GM19468 (cell line): Measurements from ENCODE around the gene RAB10.
A peak's percentile ranks its signal among the peaks of the same experiment; 100 is the strongest.

Experiments
- ATAC-seq: cut with Tn5 transposase; IDR thresholded peaks from one replicate; pipeline ENCODE4 v1.9.1; 2021; ENCODE audit warnings: mild to moderate bottlenecking, moderate library complexity, moderate number of reproducible peaks; ENCODE audit not compliant: unreplicated experiment; ENCODE audit errors: extremely low read depth

The RAB10 gene

DNA sequence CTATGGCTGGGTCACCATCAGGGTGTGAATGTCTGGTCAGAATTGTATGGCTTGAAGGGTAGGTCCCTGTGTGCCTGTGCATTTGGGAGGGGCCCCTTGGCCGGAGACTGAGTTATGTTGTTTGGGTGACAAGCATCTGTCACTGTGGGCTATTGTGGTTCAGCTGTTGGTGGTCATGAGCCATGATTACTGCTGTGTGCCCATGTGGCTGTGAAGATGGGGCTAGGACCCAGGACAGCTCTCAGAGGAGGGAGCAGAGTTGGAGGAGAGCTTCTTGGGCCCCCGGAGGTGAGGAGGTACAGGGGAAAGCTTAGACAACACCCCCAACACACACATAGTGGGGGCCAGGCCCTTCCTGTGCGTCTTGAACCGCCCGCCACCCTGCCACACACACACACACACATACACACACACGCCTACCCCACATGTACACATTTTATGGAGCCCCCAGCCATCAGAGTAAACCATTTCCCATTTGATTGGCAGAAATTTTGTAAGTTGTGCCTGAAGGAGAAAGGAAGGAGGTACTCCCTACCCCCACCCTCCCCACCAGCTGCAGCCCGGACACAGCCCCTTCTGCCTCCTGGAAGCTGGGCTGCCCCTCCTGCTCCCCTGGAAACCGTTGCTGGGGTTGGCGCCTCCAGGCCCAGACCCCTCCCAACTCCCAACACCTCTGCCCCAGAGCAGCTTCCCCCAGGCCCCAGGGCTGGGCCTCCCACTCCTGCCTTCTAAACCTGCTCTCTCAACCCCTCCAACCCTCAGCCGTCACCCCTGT is 141.0 kb downstream of the RAB10 start:
- no peak for ATAC-seq

DNA sequence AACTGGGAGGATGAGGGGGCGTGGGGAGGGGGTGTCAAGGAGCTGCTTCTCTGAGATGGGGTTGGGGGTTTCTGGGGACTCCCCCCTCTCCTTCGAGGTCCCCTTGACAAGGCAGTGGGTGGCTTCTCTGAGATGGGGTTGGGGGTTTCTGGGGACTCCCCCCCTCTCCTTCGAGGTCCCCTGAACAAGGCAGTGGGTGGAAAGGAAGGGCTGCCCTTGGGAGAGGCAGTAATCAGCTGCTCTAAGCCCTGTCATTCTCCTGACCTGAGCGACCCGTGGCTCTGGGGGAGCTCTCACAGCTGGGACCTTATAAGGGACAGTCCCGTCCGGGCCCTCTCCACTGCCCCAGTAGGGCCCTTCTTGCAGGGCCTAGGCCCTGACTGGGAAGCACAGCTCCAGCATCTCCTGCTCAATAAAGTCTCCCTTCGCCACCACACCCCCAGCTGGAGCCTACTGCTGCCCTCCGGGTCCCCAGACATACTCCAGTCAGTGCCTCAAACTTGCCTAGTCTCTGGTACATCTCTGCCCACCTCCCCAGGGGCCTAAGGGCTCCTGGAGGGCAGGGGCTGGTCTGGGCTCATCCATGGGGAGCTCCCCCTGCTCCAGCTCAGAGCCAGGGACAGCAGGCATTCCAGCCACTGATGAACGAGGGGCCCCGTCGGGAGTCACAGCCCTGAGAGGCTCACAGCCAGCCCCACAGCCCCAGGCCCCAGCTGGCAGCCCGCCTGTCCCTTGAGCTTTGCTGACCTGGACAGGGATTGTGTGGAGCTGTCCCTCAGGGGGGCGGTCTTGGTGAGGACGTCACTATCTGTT is 141.8 kb downstream of the RAB10 start:
- ATAC-seq, result no peak

DNA sequence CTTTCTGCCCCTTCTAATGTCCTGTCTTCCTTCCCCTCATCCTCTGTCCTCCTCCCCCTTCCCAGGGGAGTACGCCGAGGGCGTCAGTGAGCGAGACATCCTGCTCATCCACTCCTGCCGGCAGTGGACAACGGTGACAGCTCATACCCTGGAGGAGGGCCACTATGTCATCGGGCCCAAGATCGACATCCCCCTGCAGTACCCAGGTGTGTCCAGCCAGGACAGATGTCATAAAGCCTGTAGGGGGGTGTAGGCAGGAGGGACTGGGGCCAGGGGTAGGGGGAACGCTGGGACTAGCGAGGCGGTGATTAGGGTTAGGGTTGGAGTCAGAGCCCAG is 142.4 kb downstream of the RAB10 start:
- no peak for ATAC-seq

DNA sequence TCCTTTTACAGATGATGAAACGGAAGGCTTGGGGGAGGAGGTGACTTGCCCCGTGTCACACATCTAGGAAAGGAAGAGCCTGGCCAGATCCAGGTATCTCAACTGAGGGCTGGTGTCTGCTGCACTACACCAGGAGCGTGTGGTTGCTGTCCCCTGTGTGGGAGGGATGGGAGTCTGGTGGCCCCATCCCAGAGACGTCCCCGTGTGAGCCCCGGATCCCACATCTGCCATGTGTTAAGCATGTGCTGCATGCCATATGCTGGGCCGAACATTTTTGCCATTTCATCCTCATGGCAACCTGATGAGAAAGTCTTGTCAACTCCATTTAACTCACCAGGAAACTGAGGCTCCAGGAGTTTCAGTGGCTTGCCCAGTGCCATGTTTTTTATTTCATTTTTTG is 143.2 kb downstream of the RAB10 start:
- ATAC-seq, result no peak

DNA sequence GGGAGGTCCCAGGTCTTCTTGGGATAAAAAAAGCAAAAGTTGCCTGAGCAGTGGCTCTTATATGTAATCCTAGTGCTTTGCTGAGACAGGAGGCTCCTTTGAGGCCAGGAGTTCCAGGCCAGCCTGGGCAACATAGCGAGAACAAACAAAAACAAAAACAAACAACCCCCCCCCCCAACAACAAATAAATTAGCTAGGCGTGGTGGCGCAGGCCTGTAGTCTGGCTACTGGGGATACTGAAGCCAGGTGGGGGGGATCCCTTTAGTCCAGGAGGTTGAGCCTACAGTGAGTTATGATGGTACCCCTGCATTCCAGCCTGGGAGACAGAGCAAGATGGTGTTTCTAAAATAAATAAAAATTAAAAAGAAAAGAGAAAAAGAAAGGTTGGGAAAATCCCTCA is 144.4 kb downstream of the RAB10 start:
- ATAC-seq, result no peak

DNA sequence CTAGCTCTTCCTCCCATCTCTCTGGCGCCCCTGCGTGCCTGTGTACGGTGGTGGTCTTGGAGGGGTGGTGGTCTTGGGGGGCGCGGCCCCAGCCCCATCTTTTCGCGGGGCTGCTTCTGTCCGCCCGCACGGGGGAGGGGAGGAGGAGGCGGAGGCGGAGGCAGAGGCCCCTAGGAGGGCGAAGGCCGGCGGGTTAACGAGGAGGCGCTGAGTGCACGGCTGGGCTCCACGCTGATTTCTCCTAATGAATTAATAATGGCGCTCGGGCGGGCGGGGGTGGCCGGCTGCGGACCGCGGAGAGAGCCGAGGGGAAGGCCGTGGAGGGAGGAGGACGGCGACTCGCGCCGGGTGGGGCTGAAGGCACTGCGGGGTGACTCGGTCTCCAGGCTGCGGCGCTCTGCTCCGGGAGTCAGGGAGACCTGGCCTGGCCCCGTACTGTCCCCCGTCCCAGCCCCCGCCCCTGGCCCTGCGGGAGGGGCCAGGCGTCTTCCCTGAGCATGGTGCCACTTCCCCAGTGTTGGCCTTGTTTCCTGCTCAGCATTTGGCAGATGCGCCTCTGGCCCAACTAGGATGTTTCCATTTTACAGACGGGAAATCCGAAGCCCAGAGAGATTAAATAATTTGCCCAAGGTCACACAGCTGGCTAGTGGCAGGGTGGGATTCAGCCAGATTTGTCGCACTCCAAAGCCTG is 145.0 kb downstream of the RAB10 start:
- ATAC-seq, result no peak

DNA sequence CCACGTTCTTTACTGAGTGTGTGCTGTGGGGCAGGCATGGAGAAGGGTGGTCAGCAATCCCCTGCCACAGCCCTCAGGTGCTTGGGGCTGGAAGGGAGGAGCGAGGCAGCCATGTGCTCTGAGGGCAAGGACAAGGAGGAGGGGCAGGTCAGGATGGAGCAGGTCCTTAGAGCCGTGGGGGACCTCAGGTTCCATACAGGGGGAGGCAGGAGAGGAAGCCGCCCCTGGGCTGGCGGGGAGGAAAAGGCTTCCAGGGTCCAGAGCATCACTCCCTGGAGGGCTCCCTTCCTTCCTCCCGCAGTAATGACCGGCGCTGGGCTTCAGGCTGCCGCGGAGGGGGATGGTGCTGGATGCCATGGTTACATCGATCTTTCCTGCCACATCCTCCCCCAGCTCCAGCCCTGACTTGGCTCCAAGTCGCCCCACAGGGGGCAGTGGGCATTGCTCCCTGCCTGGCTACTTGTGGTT is 145.6 kb downstream of the RAB10 start:
- no peak for ATAC-seq

DNA sequence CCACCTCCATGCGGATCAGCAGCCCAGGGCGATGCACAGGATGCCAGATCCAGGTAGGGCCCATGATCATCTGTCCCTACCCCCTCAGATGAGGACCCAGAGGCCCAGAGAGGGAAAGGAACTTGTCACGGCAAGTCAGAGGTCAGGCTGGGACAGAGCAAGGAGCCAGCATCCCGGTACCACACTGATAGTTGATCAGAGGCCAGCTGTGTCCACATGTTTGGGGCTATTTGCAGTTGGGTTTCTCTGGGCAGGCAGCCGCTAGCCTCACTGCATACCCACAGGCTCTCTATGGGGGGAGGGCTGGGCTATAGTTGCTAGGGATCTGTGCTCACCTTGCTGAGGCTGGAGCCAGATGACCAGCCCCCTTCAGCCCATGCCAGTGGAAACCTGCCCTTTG is 148.6 kb downstream of the RAB10 start:
- no peak for ATAC-seq

DNA sequence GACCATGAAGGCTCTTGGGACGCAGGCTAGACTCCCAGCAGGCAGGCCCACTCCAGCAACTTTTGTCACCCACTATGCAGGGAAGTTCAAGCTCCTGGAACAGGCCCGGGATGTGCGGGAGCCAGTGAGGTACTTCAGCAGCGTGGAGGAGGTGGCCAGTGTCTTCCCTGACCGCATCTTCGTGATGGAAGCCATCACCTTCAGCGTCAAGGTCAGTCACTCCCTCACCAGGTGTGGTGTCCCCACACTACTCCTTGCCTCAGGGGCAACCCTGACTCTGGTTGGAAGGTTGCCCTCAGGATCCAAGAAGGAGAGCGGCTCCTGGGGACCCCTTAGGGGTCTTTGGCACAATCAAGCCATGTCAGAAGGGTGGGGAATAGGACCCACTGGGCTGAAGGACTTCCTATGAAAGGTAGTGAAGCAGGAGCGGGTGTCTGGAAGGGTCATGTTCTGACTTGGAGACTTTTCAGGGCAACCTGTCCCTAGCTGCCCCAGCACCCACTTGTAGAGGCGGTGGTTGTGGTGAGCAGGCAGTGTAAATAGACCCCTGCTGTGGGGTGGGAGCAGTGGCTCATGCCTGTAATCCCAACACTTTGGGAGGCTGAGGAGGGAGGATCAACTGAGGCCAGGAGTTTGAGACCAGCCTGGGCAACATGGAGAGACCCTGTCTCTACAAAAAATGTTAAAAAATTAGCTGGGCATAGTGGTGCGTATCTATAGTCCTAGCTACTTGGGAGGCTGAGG is 149.2 kb downstream of the RAB10 start:
- ATAC-seq, result no peak

DNA sequence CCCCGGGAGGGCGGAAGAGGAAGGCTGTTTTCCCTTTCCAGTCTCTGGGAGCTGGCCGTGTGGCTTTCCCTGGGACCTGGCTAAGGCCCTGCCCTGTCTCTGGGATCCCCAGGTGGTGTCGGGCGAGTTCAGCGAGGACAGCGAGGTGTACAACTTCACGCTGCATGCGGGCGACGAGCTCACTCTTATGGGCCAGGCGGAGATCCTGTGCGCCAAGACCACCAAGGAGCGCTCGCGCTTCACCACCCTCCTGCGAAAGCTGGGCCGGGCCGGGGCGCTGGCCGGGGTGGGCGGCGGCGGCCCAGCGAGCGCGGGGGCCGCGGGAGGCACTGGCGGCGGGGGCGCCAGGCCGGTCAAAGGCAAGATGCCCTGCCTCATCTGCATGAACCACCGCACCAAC is 150.2 kb downstream of the RAB10 start:
- no peak for ATAC-seq

DNA sequence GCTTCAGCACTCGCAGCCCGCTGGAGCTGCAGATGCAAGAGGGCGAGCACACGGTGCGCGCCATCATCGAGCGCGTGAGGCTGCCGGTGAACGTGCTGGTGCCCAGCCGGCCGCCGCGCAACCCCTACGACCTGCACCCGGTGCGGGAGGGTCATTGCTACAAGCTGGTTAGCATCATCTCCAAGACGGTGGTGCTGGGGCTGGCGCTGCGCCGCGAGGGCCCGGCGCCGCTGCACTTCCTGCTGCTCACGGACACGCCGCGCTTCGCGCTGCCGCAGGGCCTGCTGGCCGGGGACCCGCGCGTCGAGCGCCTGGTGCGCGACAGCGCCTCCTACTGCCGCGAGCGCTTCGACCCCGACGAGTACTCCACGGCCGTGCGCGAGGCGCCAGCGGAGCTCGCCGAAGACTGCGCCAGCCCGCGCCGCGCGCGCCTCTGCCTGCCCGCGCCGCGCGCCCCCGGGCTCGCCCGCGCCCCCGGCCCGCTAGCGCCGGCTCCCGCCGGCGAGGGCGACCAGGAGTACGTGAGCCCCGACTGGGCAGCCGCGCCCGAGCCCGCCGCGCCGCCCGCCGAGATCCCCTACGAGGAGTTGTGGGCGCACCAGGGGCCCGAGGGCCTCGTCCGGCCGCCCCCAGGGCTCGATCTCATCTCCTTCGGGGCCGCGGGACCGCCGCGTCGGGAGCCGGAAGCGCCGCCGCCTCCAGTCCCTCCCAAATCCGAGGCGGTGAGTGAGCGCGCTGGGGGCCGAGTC is 150.8 kb downstream of the RAB10 start:
- peak; percentile 85 for ATAC-seq

DNA sequence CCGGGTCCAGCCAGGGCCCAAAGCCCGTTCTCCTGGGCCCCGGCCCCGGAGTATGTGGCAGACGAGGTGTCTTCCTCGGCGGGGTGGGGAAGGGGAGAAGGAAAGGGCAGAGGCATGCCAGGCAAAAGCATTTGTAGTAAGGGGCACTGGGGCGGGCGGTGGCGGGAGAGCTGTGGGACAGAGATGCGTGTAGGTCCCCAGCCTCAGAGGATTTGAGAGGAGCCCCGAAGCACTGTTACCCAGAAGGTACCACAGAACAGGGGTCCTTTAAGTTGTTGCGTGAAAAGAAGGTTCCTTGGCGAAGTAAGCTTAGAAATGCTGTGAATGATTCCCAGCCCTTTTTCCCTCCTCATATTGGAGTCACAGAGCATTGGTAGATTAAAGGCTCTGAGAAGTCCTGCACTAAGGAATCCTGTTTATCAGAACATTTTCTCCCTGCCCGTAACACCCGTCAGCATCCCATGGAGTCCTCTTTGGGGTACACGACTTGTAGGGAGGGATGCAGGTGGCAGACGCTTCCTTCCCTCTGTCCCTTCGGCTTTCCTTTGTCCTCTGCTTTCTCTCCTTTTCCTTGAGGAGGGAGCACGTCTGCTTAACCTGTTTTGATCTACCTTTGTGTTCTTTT is 151.5 kb downstream of the RAB10 start:
- ATAC-seq, result no peak

DNA sequence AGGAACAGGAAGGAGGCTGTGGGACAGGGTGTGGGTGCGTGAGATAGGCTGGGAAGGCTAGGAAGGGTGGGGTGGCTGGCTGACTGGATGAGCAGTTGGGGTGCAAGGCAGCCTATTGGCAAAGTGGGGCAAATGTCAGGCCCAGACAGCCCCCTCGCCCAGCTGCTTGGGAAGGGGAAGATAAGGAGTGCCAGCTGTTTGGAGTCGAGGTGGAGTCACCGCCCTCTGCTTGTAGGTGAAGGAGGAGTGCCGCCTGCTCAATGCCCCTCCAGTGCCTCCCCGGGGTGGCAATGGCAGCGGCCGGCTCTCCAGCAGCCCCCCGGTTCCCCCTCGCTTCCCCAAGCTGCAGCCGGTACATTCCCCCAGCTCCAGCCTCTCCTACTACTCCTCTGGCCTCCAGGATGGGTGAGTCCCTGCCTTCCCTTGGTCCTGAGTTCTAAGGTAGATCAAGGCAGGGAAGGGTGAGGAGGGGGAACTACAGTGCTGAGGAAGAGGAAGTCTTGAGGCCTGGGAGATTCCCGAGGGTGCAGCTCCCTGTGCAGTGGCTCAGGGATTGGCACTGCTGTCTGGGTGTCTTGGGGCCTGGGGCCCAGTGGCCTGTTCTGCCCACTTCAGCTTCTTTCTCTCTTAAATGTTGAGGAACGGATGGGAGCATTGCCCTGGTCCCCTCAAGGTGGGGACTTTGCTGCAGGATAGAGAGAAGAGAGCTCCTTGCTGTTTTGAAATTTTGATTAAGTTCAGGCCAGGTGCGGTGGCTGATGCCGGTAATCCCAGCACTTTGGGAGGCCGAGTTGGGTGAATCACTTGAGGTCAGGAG is 152.3 kb downstream of the RAB10 start:
- ATAC-seq, result no peak
